ENCODE data around the gene ADGRG1.

- TF ChIP-seq CTCF (conservative IDR thresholded peaks at IDR 0.05; ENCODE audit: low read length) = no peak
- TF ChIP-seq EZH2phosphoT487 (IDR thresholded peaks at IDR 0.05; ENCODE audit: borderline replicate concordance, low read depth, low read length) = no peak
Observed at GRCh38 chr16:57685633-57686032, 57.2 kb downstream of the ADGRG1 start.

Data from OCI-LY7 (cell line).